Measurements from ENCODE around the gene NBL1.

The NBL1 gene

GRCh38 chr1:19684677-19685076 lies 40.6 kb downstream of the NBL1 start:
- H3K36me3 Mint-ChIP-seq (ENCODE audit: low read depth): peaks cover 4% of the 10 kb centered on the region
- no peaks in the 10 kb centered on the region for H3K27me3 Mint-ChIP-seq
- DNase-seq: no peak
- no peaks in the 10 kb centered on the region for H3K9me3 Mint-ChIP-seq
- peaks cover 24% of the 10 kb centered on the region for H3K4me1 Mint-ChIP-seq
- no peak for ATAC-seq
- H3K4me3 Mint-ChIP-seq: no peak overlapping the region
- no peak overlapping the region for H3K27ac Mint-ChIP-seq

- Mint-ChIP-seq H3K27ac (no peak overlapping the region), H3K4me3 (no peak overlapping the region), H3K4me1 (peaks cover 29% of the 10 kb centered on the region), H3K36me3 (ENCODE audit: low read depth) (peaks cover 14% of the 10 kb centered on the region), H3K9me3 (peaks cover 4% of the 10 kb centered on the region), H3K27me3 (no peaks in the 10 kb centered on the region)
- ATAC-seq (no peak), DNase-seq (no peak)
These were observed 41.9 kb downstream of the NBL1 start for GRCh38 chr1:19685994-19686393.

GRCh38 chr1:19687414-19687813 lies 43.3 kb downstream of the NBL1 start:
- Mint-ChIP-seq H3K27me3 (no peaks in the 10 kb centered on the region), H3K27ac (no peak overlapping the region), H3K9me3 (peaks cover 4% of the 10 kb centered on the region), H3K4me1 (peaks cover 29% of the 10 kb centered on the region), H3K36me3 (ENCODE audit: low read depth) (peaks cover 26% of the 10 kb centered on the region), H3K4me3 (no peak overlapping the region)
- ATAC-seq: no peak
- no peak for DNase-seq

GRCh38 chr1:19688041-19688842 lies 44.1 kb downstream of the NBL1 start:
- Mint-ChIP-seq H3K4me3 (no peak overlapping the region), H3K27ac (no peak overlapping the region)

GRCh38 chr1:19689085-19689757 lies 45.1 kb downstream of the NBL1 start:
- peaks cover 29% of the 10 kb centered on the region for H3K4me1 Mint-ChIP-seq

More at GRCh38 chr1:19688041-19688842, 44.1 kb downstream of the NBL1 start:
- peaks cover 4% of the 10 kb centered on the region for H3K9me3 Mint-ChIP-seq
- H3K36me3 Mint-ChIP-seq (ENCODE audit: low read depth): peaks cover 26% of the 10 kb centered on the region
- peaks cover 29% of the 10 kb centered on the region for H3K4me1 Mint-ChIP-seq
- DNase-seq (no peak), ATAC-seq (peak; percentile 21)
- no peaks in the 10 kb centered on the region for H3K27me3 Mint-ChIP-seq

GRCh38 chr1:19689856-19690255 lies 45.7 kb downstream of the NBL1 start:
- DNase-seq (no peak), ATAC-seq (peak; percentile 30)
- Mint-ChIP-seq H3K36me3 (ENCODE audit: low read depth) (peaks cover 28% of the 10 kb centered on the region), H3K9me3 (peaks cover 4% of the 10 kb centered on the region), H3K27me3 (no peaks in the 10 kb centered on the region), H3K4me1 (peaks cover 29% of the 10 kb centered on the region), H3K27ac (no peak overlapping the region), H3K4me3 (no peak overlapping the region)

More at GRCh38 chr1:19689085-19689757, 45.1 kb downstream of the NBL1 start:
- no peak overlapping the region for H3K27ac Mint-ChIP-seq
- peaks cover 26% of the 10 kb centered on the region for H3K36me3 Mint-ChIP-seq (ENCODE audit: low read depth)
- H3K4me3 Mint-ChIP-seq: no peak overlapping the region
- DNase-seq (no peak), ATAC-seq (no peak)
- no peaks in the 10 kb centered on the region for H3K27me3 Mint-ChIP-seq
- peaks cover 4% of the 10 kb centered on the region for H3K9me3 Mint-ChIP-seq

- H3K36me3 Mint-ChIP-seq (ENCODE audit: low read depth): peaks cover 28% of the 10 kb centered on the region
- H3K27me3 Mint-ChIP-seq: no peaks in the 10 kb centered on the region
- ATAC-seq: no peak
- H3K4me1 Mint-ChIP-seq: peaks cover 29% of the 10 kb centered on the region
- DNase-seq: no peak
- no peak overlapping the region for H3K27ac Mint-ChIP-seq
- H3K9me3 Mint-ChIP-seq: peaks cover 4% of the 10 kb centered on the region
- no peak overlapping the region for H3K4me3 Mint-ChIP-seq
These were observed 46.2 kb downstream of the NBL1 start for GRCh38 chr1:19690342-19690741.

- Mint-ChIP-seq H3K9me3 (peaks cover 4% of the 10 kb centered on the region), H3K27me3 (no peaks in the 10 kb centered on the region), H3K4me3 (no peak overlapping the region), H3K36me3 (ENCODE audit: low read depth) (peaks cover 26% of the 10 kb centered on the region), H3K27ac (no peak overlapping the region), H3K4me1 (peaks cover 7% of the 10 kb centered on the region)
- DNase-seq: no peak
- ATAC-seq: no peak
These were observed 50.2 kb downstream of the NBL1 start for GRCh38 chr1:19694298-19694697.

GRCh38 chr1:19695772-19696171 lies 51.7 kb downstream of the NBL1 start:
- Mint-ChIP-seq H3K27ac (no peak overlapping the region), H3K4me1 (no peaks in the 10 kb centered on the region), H3K9me3 (no peaks in the 10 kb centered on the region), H3K4me3 (no peak overlapping the region), H3K36me3 (ENCODE audit: low read depth) (peaks cover 18% of the 10 kb centered on the region), H3K27me3 (no peaks in the 10 kb centered on the region)
- no peak for ATAC-seq
- no peak for DNase-seq

- Mint-ChIP-seq H3K27me3 (no peaks in the 10 kb centered on the region), H3K4me1 (no peaks in the 10 kb centered on the region), H3K9me3 (no peaks in the 10 kb centered on the region), H3K36me3 (ENCODE audit: low read depth) (peaks cover 8% of the 10 kb centered on the region), H3K27ac (no peak overlapping the region), H3K4me3 (no peak overlapping the region)
- ATAC-seq: no peak
- no peak for DNase-seq
These were observed 52.7 kb downstream of the NBL1 start for GRCh38 chr1:19696820-19697219.

- Mint-ChIP-seq H3K4me1 (no peaks in the 10 kb centered on the region), H3K36me3 (ENCODE audit: low read depth) (peaks cover 4% of the 10 kb centered on the region), H3K4me3 (no peak overlapping the region), H3K9me3 (no peaks in the 10 kb centered on the region), H3K27ac (no peak overlapping the region), H3K27me3 (no peaks in the 10 kb centered on the region)
- ATAC-seq (no peak), DNase-seq (no peak)
These were observed 54.1 kb downstream of the NBL1 start for GRCh38 chr1:19698181-19698580.

GRCh38 chr1:19700079-19700777 lies 56.1 kb downstream of the NBL1 start:
- no peak overlapping the region for H3K4me3 Mint-ChIP-seq
- peaks cover 2% of the 10 kb centered on the region for H3K36me3 Mint-ChIP-seq (ENCODE audit: low read depth)
- H3K4me1 Mint-ChIP-seq: peaks cover 3% of the 10 kb centered on the region
- H3K9me3 Mint-ChIP-seq: no peaks in the 10 kb centered on the region
- no peaks in the 10 kb centered on the region for H3K27me3 Mint-ChIP-seq
- DNase-seq: no peak
- ATAC-seq: no peak
- no peak overlapping the region for H3K27ac Mint-ChIP-seq

GRCh38 chr1:19703280-19703679 lies 59.2 kb downstream of the NBL1 start:
- Mint-ChIP-seq H3K9me3 (no peaks in the 10 kb centered on the region), H3K4me1 (peaks cover 3% of the 10 kb centered on the region), H3K36me3 (ENCODE audit: low read depth) (peaks cover 6% of the 10 kb centered on the region), H3K27me3 (no peaks in the 10 kb centered on the region), H3K4me3 (no peak overlapping the region), H3K27ac (no peak overlapping the region)
- ATAC-seq (no peak), DNase-seq (no peak)

GRCh38 chr1:19704247-19705113 lies 60.4 kb downstream of the NBL1 start:
- ATAC-seq (peak; percentile 57), DNase-seq (peak; percentile 61)
- Mint-ChIP-seq H3K27ac (no peak overlapping the region), H3K4me3 (no peak overlapping the region), H3K4me1 (peaks cover 3% of the 10 kb centered on the region), H3K36me3 (ENCODE audit: low read depth) (peaks cover 4% of the 10 kb centered on the region), H3K9me3 (no peaks in the 10 kb centered on the region), H3K27me3 (no peaks in the 10 kb centered on the region)

Data from activated naive CD8-positive, alpha-beta T cell treated with anti-CD3 and anti-CD28 coated beads, Interleukin-2, amount 50 U/mL, for 24 hours (primary cell).